ENCODE results near the gene ATP5F1C.
A peak's percentile ranks its signal among the peaks of the same experiment; 100 is the strongest.

The ATP5F1C gene

DNA sequence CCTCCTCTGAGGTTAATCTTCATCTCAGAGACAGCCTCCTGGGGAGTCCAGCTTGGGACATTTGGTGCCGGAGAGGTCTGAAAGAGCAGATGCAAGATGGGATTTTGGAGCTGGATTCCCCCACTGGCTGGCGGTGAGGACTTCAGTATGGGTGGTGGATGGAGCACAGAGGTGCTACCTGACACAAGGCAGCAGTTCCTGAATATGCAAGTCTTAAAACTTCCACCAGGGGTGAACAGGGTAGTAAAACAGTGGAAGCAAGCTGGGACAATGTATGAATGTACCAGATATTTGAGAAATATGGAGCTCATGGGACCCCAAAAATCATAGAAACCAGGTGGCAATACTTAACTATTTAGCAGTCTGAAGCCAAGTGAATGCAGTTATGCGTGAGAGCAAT lies 25.5 kb downstream of the ATP5F1C start:
- ChIA-PET CTCF (no interaction called here), POLR2A (interaction anchor here (2.7 kb wide), 1 partner anchor 26 kb away, joined by 12 read pairs; the partner anchor contains the start of genes ATP5F1C and KIN)
- TF ChIP-seq NFRKB (IDR thresholded peaks at IDR 0.05): no peak
- no peak for DNase-seq (ENCODE audit: extremely low spot score)

GRCh38 chr10:7817576-7817975 lies 29.6 kb downstream of the ATP5F1C start:
- DNase-seq (ENCODE audit: extremely low spot score): no peak
- CTCF ChIA-PET: interaction anchor here (0.6 kb wide), 1 partner anchor 698 kb away, joined by 3 read pairs; no protein-coding TSS in a partner anchor
- TF ChIP-seq TARDBP (IDR thresholded peaks at IDR 0.05): no peak
- TF ChIP-seq FOXK2 (IDR thresholded peaks at IDR 0.05): no peak
- no peak for TF ChIP-seq L3MBTL2 (conservative IDR thresholded peaks at IDR 0.05)
- no peak for TF ChIP-seq HDGF (IDR thresholded peaks at IDR 0.05; ENCODE audit: borderline replicate concordance)
- TF ChIP-seq FOXA1 (IDR thresholded peaks at IDR 0.05): no peak
- no peak for TF ChIP-seq LEF1 (IDR thresholded peaks at IDR 0.05; ENCODE audit: borderline replicate concordance)
- no peak for TF ChIP-seq FOXM1 (IDR thresholded peaks at IDR 0.05; ENCODE audit: borderline replicate concordance)
- TF ChIP-seq ZNF384 (IDR thresholded peaks at IDR 0.05): no peak
- no peak for TF ChIP-seq ELF4 (IDR thresholded peaks at IDR 0.05)
- no peak for TF ChIP-seq PKNOX1 (IDR thresholded peaks at IDR 0.05)
- TF ChIP-seq SP1 (IDR thresholded peaks at IDR 0.05): no peak
- TF ChIP-seq NFRKB (IDR thresholded peaks at IDR 0.05): no peak
- POLR2A ChIA-PET: interaction anchor here (0.7 to 6.0 kb wide), 14 partner anchors 8 to 302 kb away, joined by 3 to 36 read pairs (median 4); partner anchors contain the start of genes ATP5F1C and KIN

DNA sequence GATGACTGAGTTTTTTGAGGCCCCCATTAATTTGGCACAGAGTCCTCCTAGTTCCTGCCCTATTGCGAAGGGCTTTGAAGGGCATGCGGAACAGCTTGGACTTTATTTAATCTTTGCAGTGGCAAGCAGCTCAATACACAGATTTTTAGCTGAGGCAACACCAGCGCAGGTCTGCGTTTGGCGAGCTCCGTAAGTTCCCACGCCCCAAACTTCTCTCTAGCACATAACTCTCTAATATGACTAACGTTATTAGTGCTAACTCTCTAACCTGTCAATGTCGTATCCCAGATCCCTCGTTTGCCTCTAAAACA lies 30.0 kb downstream of the ATP5F1C start:
- no peak for TF ChIP-seq L3MBTL2 (conservative IDR thresholded peaks at IDR 0.05)
- no peak for TF ChIP-seq ELF4 (IDR thresholded peaks at IDR 0.05)
- TF ChIP-seq FOXA1 (IDR thresholded peaks at IDR 0.05): no peak
- TF ChIP-seq FOXK2 (IDR thresholded peaks at IDR 0.05): no peak
- TF ChIP-seq BHLHE40 (IDR thresholded peaks at IDR 0.05; ENCODE audit: borderline replicate concordance): no peak
- TF ChIP-seq CTBP1 (IDR thresholded peaks at IDR 0.05; ENCODE audit: borderline replicate concordance): no peak
- no peak for TF ChIP-seq ARNT (IDR thresholded peaks at IDR 0.05)
- TF ChIP-seq SP1 (IDR thresholded peaks at IDR 0.05): no peak
- no peak for TF ChIP-seq NFRKB (IDR thresholded peaks at IDR 0.05)
- no peak for TF ChIP-seq ZNF384 (IDR thresholded peaks at IDR 0.05)
- no peak for TF ChIP-seq TARDBP (IDR thresholded peaks at IDR 0.05)
- TF ChIP-seq HDGF (IDR thresholded peaks at IDR 0.05; ENCODE audit: borderline replicate concordance): no peak
- ChIA-PET POLR2A (interaction anchor here (0.7 to 6.0 kb wide), 14 partner anchors 9 to 303 kb away, joined by 3 to 36 read pairs (median 4); partner anchors contain the start of genes ATP5F1C and KIN), CTCF (interaction anchor here (0.6 kb wide), 1 partner anchor 697 kb away, joined by 3 read pairs; no protein-coding TSS in a partner anchor)
- DNase-seq (ENCODE audit: extremely low spot score): no peak

GRCh38 chr10:7818295-7819120 lies 30.5 kb downstream of the ATP5F1C start, which contains the start of gene TAF3:
TAF3 (plus strand) TSS chr10:7818505; CDS start chr10:7818710, 205 bp downstream.
- ChIA-PET CTCF (no interaction called here), POLR2A (interaction anchor here (0.7 to 6.0 kb wide), 14 partner anchors 9 to 303 kb away, joined by 3 to 36 read pairs (median 4); partner anchors contain the start of genes ATP5F1C and KIN)
- TF ChIP-seq CTBP1 (IDR thresholded peaks at IDR 0.05; ENCODE audit: borderline replicate concordance) (peak; percentile 87), HDGF (IDR thresholded peaks at IDR 0.05; ENCODE audit: borderline replicate concordance) (no peak), ELF4 (IDR thresholded peaks at IDR 0.05) (peak; percentile 51)
- DNase-seq (ENCODE audit: extremely low spot score): peak; percentile 95

- peak; percentile 61 for DNase-seq (ENCODE audit: extremely low spot score)
- TF ChIP-seq ARNT (IDR thresholded peaks at IDR 0.05): no peak
- TF ChIP-seq L3MBTL2 (conservative IDR thresholded peaks at IDR 0.05): no peak
- TF ChIP-seq CTBP1 (IDR thresholded peaks at IDR 0.05; ENCODE audit: borderline replicate concordance): no peak
- no peak for TF ChIP-seq ELF4 (IDR thresholded peaks at IDR 0.05)
- TF ChIP-seq HDGF (IDR thresholded peaks at IDR 0.05; ENCODE audit: borderline replicate concordance): no peak
- no peak for TF ChIP-seq BHLHE40 (IDR thresholded peaks at IDR 0.05; ENCODE audit: borderline replicate concordance)
- no peak for TF ChIP-seq SP1 (IDR thresholded peaks at IDR 0.05)
- no peak for TF ChIP-seq ZNF384 (IDR thresholded peaks at IDR 0.05)
- TF ChIP-seq FOXA1 (IDR thresholded peaks at IDR 0.05): no peak
- TF ChIP-seq FOXK2 (IDR thresholded peaks at IDR 0.05): no peak
- no peak for TF ChIP-seq PKNOX1 (IDR thresholded peaks at IDR 0.05)
- TF ChIP-seq FOXM1 (IDR thresholded peaks at IDR 0.05; ENCODE audit: borderline replicate concordance): no peak
- no peak for TF ChIP-seq TARDBP (IDR thresholded peaks at IDR 0.05)
- TF ChIP-seq SUZ12 (IDR thresholded peaks at IDR 0.05): no peak
- TF ChIP-seq NFRKB (IDR thresholded peaks at IDR 0.05): no peak
- POLR2A ChIA-PET: interaction anchor here (1.7 to 6.0 kb wide), 5 partner anchors 9 to 31 kb away, joined by 6 to 36 read pairs (median 15); partner anchors contain the start of genes ATP5F1C and KIN
- CTCF ChIA-PET: interaction anchor here (0.6 kb wide), 1 partner anchor 157 kb away, joined by 4 read pairs; no protein-coding TSS in a partner anchor
These were observed 31.1 kb downstream of the ATP5F1C start for GRCh38 chr10:7819121-7819460.

GRCh38 chr10:7824251-7824650 lies 36.3 kb downstream of the ATP5F1C start:
- CTCF ChIA-PET: no interaction called here
- no peak for DNase-seq (ENCODE audit: extremely low spot score)
- TF ChIP-seq BHLHE40 (IDR thresholded peaks at IDR 0.05; ENCODE audit: borderline replicate concordance) (no peak), ARNT (IDR thresholded peaks at IDR 0.05) (no peak), L3MBTL2 (conservative IDR thresholded peaks at IDR 0.05) (no peak), ZNF384 (IDR thresholded peaks at IDR 0.05) (no peak), FOXK2 (IDR thresholded peaks at IDR 0.05) (no peak), LEF1 (IDR thresholded peaks at IDR 0.05; ENCODE audit: borderline replicate concordance) (no peak), SUZ12 (IDR thresholded peaks at IDR 0.05) (no peak), HDGF (IDR thresholded peaks at IDR 0.05; ENCODE audit: borderline replicate concordance) (no peak), TARDBP (IDR thresholded peaks at IDR 0.05) (no peak), NFRKB (IDR thresholded peaks at IDR 0.05) (no peak), FOXM1 (IDR thresholded peaks at IDR 0.05; ENCODE audit: borderline replicate concordance) (no peak), SP1 (IDR thresholded peaks at IDR 0.05) (no peak)
- POLR2A ChIA-PET: no interaction called here
